ENCODE results near the gene EGFL7. TPM values are rescaled to one million over a fixed set of nuclear protein-coding genes. Genes with fewer than 3 reads are reported as not detected.

EGFL7 gene
- total and polyA plus RNA-seq, 2 of the 13 experiments (the other 11 are each of a cell fraction or from before 2014, with no cell fraction given) = 0.20 to 5.1 TPM

- Histone ChIP-seq H3K9me3 (ENCODE audit: low read length) (no peaks in the 10 kb centered on the region), H3K27me3 (ENCODE audit: control insufficient read depth in 1 of 2, insufficient read depth in 2 of 2, low read length in 2 of 2) (peaks cover 42 to 90% of the 10 kb centered on the region in 2 experiments), H3K9ac (ENCODE audit: insufficient read depth, low read depth, low read length) (no peak overlapping the region), H3K27ac (ENCODE audit: extremely low read length, insufficient read depth, low read length) (no peak overlapping the region), H3K4me1 (ENCODE audit: insufficient read depth, low read length) (peaks cover 28% of the 10 kb centered on the region), H3K79me2 (ENCODE audit: insufficient read depth, low read length) (no peaks in the 10 kb centered on the region), H3K4me3 (replicated peaks in 1 of 3; ENCODE audit: insufficient read depth in 1 of 3, low read depth in 2 of 3, low read length in 3 of 3) (no peak overlapping the region), H4K20me1 (ENCODE audit: insufficient read depth, low read length) (no peaks in the 10 kb centered on the region), H3K4me2 (ENCODE audit: low read depth, low read length) (no peak overlapping the region), H2AFZ (ENCODE audit: low read length) (no peak overlapping the region), H3K36me3 (replicated peaks in 1 of 2; ENCODE audit: control insufficient read depth in 1 of 2, insufficient read depth in 2 of 2, low read length in 2 of 2) (no peaks in the 10 kb centered on the region)
- ChIA-PET POLR2A (no interaction called here), CTCF (ENCODE audit: low intra/inter-chr PET ratio, low total read pairs) (no interaction called here)
- TF ChIP-seq ZBTB40 (IDR thresholded peaks at IDR 0.05) = no peak
- no peak for TF ChIP-seq ZBTB40 (CRISPR knock-in tag; IDR thresholded peaks at IDR 0.05)
- no peak for TF ChIP-seq ZNF792 (CRISPR knock-in tag; IDR thresholded peaks at IDR 0.05)
- BruUV-seq (replicated peaks) = no TSS peak
- DNase-seq (ENCODE audit: low spot score) = no peak
- no peak for FAIRE-seq
- in situ Hi-C loops (cut with HindIII; ENCODE audit: extremely low pct_ligation_motif_present, low pct_unique_long_range_greater_than_20kb) = no loop called here
- intact Hi-C loops (cut with micrococcal nuclease; ENCODE audit: unreplicated experiment) = no loop called here
- 24% methylated on average over 24 of the region's 37 CpGs for WGBS (ENCODE audit: low lambda C conversion rate)
- no peak for ATAC-seq
Measured at GRCh38 chr9:136656795-136657611, 5.7 kb upstream of the EGFL7 start.

All from HepG2 (cell line).